Peyer's patch (tissue), 4 donors: ENCODE measurements around the gene TBL1XR1. TPM values are rescaled to one million over a fixed set of nuclear protein-coding genes. Genes with fewer than 3 reads are reported as not detected.

Experiments used
- DNase-seq, 3 donors: peaks; one replicate each; pipeline ENCODE4 v3.0.0-alpha.2; 2017 to 2019
- H3K27ac ChIP-seq, 4 donors: fragments of 200-600 bp; sonication (generic); one replicate each; pipeline ENCODE4 v1.5.1; 2016 to 2019
- H3K27me3 ChIP-seq, 2 donors: fragments of 200-600 bp; sonication (generic); one replicate each; pipeline ENCODE4 v1.5.1; 2019
- H3K36me3 ChIP-seq, 3 donors: fragments of 200-600 bp; sonication (generic); one replicate each; pipeline ENCODE4 v1.5.1; 2016 to 2019
- H3K4me1 ChIP-seq, 4 donors: fragments of 200-600 bp; sonication (generic); one replicate each; pipeline ENCODE4 v1.5.1; 2016 to 2019
- H3K4me3 ChIP-seq, 4 donors: fragments of 200-600 bp; sonication (generic); 1 replicate in 3 of 4; 2 replicates in 1 of 4; pipeline ENCODE4 v1.5.1; 2016 to 2019; ENCODE audit warnings: mild to moderate bottlenecking in 1 of 4
- H3K9me3 ChIP-seq, 4 donors: fragments of 200-600 bp; sonication (generic); one replicate each; pipeline ENCODE4 v1.5.1; 2016 to 2019; ENCODE audit warnings: mild to moderate bottlenecking in 1 of 4
- CTCF ChIP-seq, 6 experiments: fragments of 450-650 bp in 4 of 6; fragments of 200-600 bp in 2 of 6; sonication (generic) in 1 of 6; IDR thresholded peaks; one replicate each; pipeline ENCODE4 v1.5.1; 2017 to 2019; ENCODE audit warnings: antibody characterized with exemption in 6 of 6, mild to moderate bottlenecking in 3 of 6, moderate library complexity in 1 of 6
- POLR2A ChIP-seq, 2 donors: fragments of 450-650 bp; IDR thresholded peaks; one replicate each; pipeline ENCODE4 v1.5.1; 2017; ENCODE audit warnings: antibody characterized with exemption in 2 of 2, mild to moderate bottlenecking in 2 of 2, moderate library complexity in 2 of 2
- total RNA-seq, 4 donors: library from RNA; depleted of rRNA; stranded (reverse); fragments of >200 nt; gene quantifications; one replicate each; pipeline ENCODE4 v1.1.0, GENCODE V29; 2016

Gene TBL1XR1
- total RNA-seq, 4 donors from 2014 or later: 40.7 to 81.7 (median 69.4) TPM

- no peak for TF ChIP-seq POLR2A (IDR thresholded peaks at IDR 0.05)
- no peak for TF ChIP-seq CTCF (IDR thresholded peaks at IDR 0.05)
- DNase-seq: no peak
- H3K4me3 ChIP-seq: no peak overlapping the region
- no peak overlapping the region for H3K27ac ChIP-seq
- peaks cover 0 to 6% (median 2%) of the 10 kb centered on the region in 4 donors for H3K4me1 ChIP-seq
- no peaks in the 10 kb centered on the region for H3K27me3 ChIP-seq
- peaks cover 0 to 29% (median 0%) of the 10 kb centered on the region in 3 donors for H3K36me3 ChIP-seq
- H3K9me3 ChIP-seq: no peaks in the 10 kb centered on the region
Measured at GRCh38 chr3:177051411-177051810, 145.9 kb downstream of the TBL1XR1 start.

GRCh38 chr3:177050501-177051237, 146.6 kb downstream of the TBL1XR1 start:
- Histone ChIP-seq H3K4me1 (peaks cover 0 to 6% (median under 1%) of the 10 kb centered on the region in 4 donors), H3K9me3 (no peaks in the 10 kb centered on the region)
- TF ChIP-seq CTCF (IDR thresholded peaks at IDR 0.05): peak; percentile 22 to 84 (median 72)
- no peak for TF ChIP-seq POLR2A (IDR thresholded peaks at IDR 0.05)

GRCh38 chr3:177045767-177046166, 151.5 kb downstream of the TBL1XR1 start:
- Histone ChIP-seq H3K36me3 (peaks cover 0 to 56% (median 0%) of the 10 kb centered on the region in 3 donors), H3K4me1 (peaks cover 0 to 6% (median 0%) of the 10 kb centered on the region in 4 donors), H3K9me3 (no peaks in the 10 kb centered on the region), H3K27ac (no peak overlapping the region), H3K4me3 (no peak overlapping the region), H3K27me3 (no peaks in the 10 kb centered on the region)
- no peak for DNase-seq
- no peak for TF ChIP-seq POLR2A (IDR thresholded peaks at IDR 0.05)
- no peak for TF ChIP-seq CTCF (IDR thresholded peaks at IDR 0.05)

More at GRCh38 chr3:177050501-177051237, 146.6 kb downstream of the TBL1XR1 start:
- no peaks in the 10 kb centered on the region for H3K27me3 ChIP-seq
- DNase-seq: no peak
- peaks cover 0 to 37% (median 0%) of the 10 kb centered on the region in 3 donors for H3K36me3 ChIP-seq
- H3K4me3 ChIP-seq: no peak overlapping the region
- no peak overlapping the region for H3K27ac ChIP-seq

- no peak for DNase-seq
- peaks cover 0 to 6% (median 0%) of the 10 kb centered on the region in 4 donors for H3K4me1 ChIP-seq
- no peak for TF ChIP-seq CTCF (IDR thresholded peaks at IDR 0.05)
- no peak for TF ChIP-seq POLR2A (IDR thresholded peaks at IDR 0.05)
- peaks cover 0 to 54% (median 0%) of the 10 kb centered on the region in 3 donors for H3K36me3 ChIP-seq
- H3K4me3 ChIP-seq: no peak overlapping the region
- no peaks in the 10 kb centered on the region for H3K27me3 ChIP-seq
- no peaks in the 10 kb centered on the region for H3K9me3 ChIP-seq
- H3K27ac ChIP-seq: no peak overlapping the region
Measured at GRCh38 chr3:177045222-177045621, 152.1 kb downstream of the TBL1XR1 start.

GRCh38 chr3:177041730-177042551, 155.3 kb downstream of the TBL1XR1 start:
- H3K9me3 ChIP-seq: no peaks in the 10 kb centered on the region
- no peak for DNase-seq
- TF ChIP-seq POLR2A (IDR thresholded peaks at IDR 0.05) (no peak), CTCF (IDR thresholded peaks at IDR 0.05) (no peak)
- peaks cover 0 to 6% (median 0%) of the 10 kb centered on the region in 4 donors for H3K4me1 ChIP-seq
- no peak overlapping the region for H3K4me3 ChIP-seq
- peaks cover 0 to 43% (median 0%) of the 10 kb centered on the region in 3 donors for H3K36me3 ChIP-seq
- H3K27ac ChIP-seq: peak overlapping the region in 1 of 4 donors; percentile 17
- no peaks in the 10 kb centered on the region for H3K27me3 ChIP-seq
